Activated CD4-positive, alpha-beta memory T cell treated with anti-CD3 and anti-CD28 coated beads, Interleukin-2, amount 10 ng/mL, durations not matched to agents 7 days and 5 days (primary cell): Measurements from ENCODE around the gene MEIOB. TPM values are rescaled to one million over a fixed set of nuclear protein-coding genes. Genes with fewer than 3 reads are reported as not detected.

Source experiments
- CTCF ChIA-PET: fragments of 350-600 bp; sonication (Branson Sonifier 250); formaldehyde crosslinking; loops from one replicate; lab custom pipeline; 2021; ENCODE audit warnings: antibody characterized with exemption, inconsistent platforms; lab: Charles Lee
- POLR2A ChIA-PET: fragments of 350-600 bp; sonication (Branson Sonifier 250); formaldehyde crosslinking; loops from one replicate; lab custom pipeline; 2021; ENCODE audit warnings: antibody characterized with exemption; lab: Charles Lee
- DNase-seq: peaks from one replicate; pipeline ENCODE4 v3.0.0-alpha.2; 2020
- H3K27ac Mint-ChIP-seq: one replicate; pipeline ENCODE4 v1.8.0; 2021; ENCODE audit warnings: mild to moderate bottlenecking, mixed read lengths
- H3K27me3 Mint-ChIP-seq: one replicate; pipeline ENCODE4 v1.8.0; 2021; ENCODE audit warnings: mixed read lengths
- H3K36me3 Mint-ChIP-seq: one replicate; pipeline ENCODE4 v1.8.0; 2021; ENCODE audit warnings: low read depth, mixed read lengths
- H3K4me1 Mint-ChIP-seq: one replicate; pipeline ENCODE4 v1.8.0; 2021; ENCODE audit warnings: mixed read lengths
- H3K4me3 Mint-ChIP-seq: one replicate; pipeline ENCODE4 v1.8.0; 2021; ENCODE audit warnings: mild to moderate bottlenecking, mixed read lengths
- H3K9me3 Mint-ChIP-seq: one replicate; pipeline ENCODE4 v1.8.0; 2021; ENCODE audit warnings: mixed read lengths
- total RNA-seq, 2 experiments: library from RNA; stranded (reverse); gene quantifications; one replicate each; pipeline ENCODE4 v1.2.3, GENCODE V29; 2021

Gene MEIOB
- total RNA-seq, 2 experiments from 2014 or later, result 0.18 TPM; not detected in 1

GRCh38 chr16:1788095-1788707, 83.8 kb downstream of the MEIOB start:
- H3K4me1 Mint-ChIP-seq, result peaks cover 13% of the 10 kb centered on the region
- H3K36me3 Mint-ChIP-seq, result peaks cover 10% of the 10 kb centered on the region
- H3K27ac Mint-ChIP-seq, result no peak overlapping the region
- H3K27me3 Mint-ChIP-seq, result no peaks in the 10 kb centered on the region
- no peak overlapping the region for H3K4me3 Mint-ChIP-seq
- no peak for DNase-seq
- H3K9me3 Mint-ChIP-seq, result no peaks in the 10 kb centered on the region
- ChIA-PET POLR2A (no interaction called here), CTCF (no interaction called here)

DNA sequence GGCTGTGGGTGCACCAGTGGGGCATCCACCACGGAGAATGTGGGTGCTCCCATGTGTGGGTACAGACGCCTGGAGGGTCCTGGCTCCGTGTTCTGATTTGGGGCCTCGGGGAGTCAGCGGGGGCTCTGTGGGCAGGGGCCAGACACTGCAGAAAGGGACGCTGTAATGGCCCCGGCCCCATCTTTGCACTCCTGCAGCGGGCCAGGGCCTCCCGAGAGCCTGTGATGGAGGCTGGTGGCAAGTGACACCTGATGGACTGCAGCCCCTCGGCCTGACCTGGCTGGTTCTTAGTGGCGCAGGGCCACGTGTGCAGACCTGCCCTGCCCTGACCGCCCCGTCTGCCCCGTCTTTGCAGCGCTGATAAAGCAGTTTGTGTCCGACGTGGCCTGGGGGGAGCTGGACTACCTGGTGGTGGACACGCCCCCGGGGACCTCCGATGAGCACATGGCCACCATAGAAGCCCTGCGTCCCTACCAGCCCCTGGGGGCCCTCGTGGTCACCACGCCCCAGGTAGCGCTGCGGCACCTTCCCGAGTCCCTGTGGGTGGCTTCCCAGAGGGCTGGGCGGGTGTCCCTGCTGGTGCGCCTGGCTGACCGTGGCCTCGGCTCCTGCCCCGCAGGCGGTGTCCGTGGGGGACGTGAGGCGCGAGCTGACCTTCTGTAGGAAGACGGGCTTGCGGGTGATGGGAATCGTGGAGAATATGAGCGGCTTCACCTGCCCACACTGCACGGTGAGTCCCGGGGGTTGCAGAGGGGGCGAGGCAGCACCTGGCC, 84.5 kb downstream of the MEIOB start:
- Mint-ChIP-seq H3K27me3 (no peaks in the 10 kb centered on the region), H3K4me1 (peaks cover 13% of the 10 kb centered on the region), H3K36me3 (peaks cover 10% of the 10 kb centered on the region), H3K4me3 (no peak overlapping the region), H3K9me3 (no peaks in the 10 kb centered on the region), H3K27ac (no peak overlapping the region)
- ChIA-PET POLR2A (no interaction called here), CTCF (no interaction called here)
- DNase-seq, result no peak

GRCh38 chr16:1787056-1787321, 85.0 kb downstream of the MEIOB start:
- DNase-seq, result no peak
- Mint-ChIP-seq H3K4me3 (no peak overlapping the region), H3K4me1 (peaks cover 13% of the 10 kb centered on the region), H3K36me3 (peaks cover 10% of the 10 kb centered on the region), H3K27ac (no peak overlapping the region), H3K27me3 (no peaks in the 10 kb centered on the region), H3K9me3 (no peaks in the 10 kb centered on the region)
- ChIA-PET POLR2A (no interaction called here), CTCF (no interaction called here)

- Mint-ChIP-seq H3K27ac (no peak overlapping the region), H3K4me1 (peaks cover 18% of the 10 kb centered on the region), H3K36me3 (peaks cover 10% of the 10 kb centered on the region), H3K4me3 (no peak overlapping the region), H3K27me3 (no peaks in the 10 kb centered on the region), H3K9me3 (no peaks in the 10 kb centered on the region)
- CTCF ChIA-PET, result no interaction called here
- POLR2A ChIA-PET, result no interaction called here
- no peak for DNase-seq
Measured at GRCh38 chr16:1786242-1787055, 85.5 kb downstream of the MEIOB start.

DNA sequence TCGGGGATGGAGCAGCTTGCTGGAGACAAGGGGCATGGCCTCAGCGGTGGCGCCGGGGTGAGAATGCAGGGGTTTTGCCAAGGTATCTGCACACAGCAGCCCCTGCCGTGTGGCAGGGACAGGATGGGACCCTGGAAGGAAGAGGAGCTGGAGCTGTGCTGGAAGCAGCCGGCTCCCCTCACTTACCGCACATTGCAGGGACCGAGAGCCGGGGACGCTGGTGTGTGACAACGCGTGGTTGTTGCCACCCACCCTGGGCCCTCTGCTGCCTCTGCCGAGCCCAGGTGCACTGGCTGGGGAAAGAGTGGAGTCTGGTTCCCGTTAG, 86.2 kb downstream of the MEIOB start:
- Mint-ChIP-seq H3K36me3 (peaks cover 10% of the 10 kb centered on the region), H3K9me3 (no peaks in the 10 kb centered on the region), H3K4me3 (no peak overlapping the region), H3K27ac (peak overlapping the region; percentile 3), H3K27me3 (no peaks in the 10 kb centered on the region), H3K4me1 (peaks cover 22% of the 10 kb centered on the region)
- DNase-seq, result no peak
- CTCF ChIA-PET, result interaction anchor here (0.5 kb wide), 1 partner anchor 125 kb away, joined by 3 read pairs; no protein-coding TSS in a partner anchor
- POLR2A ChIA-PET, result interaction anchor here (5.1 kb wide), 1 partner anchor 14 kb away, joined by 101 read pairs; the partner anchor contains the start of genes EME2, MRPS34 and NME3

DNA sequence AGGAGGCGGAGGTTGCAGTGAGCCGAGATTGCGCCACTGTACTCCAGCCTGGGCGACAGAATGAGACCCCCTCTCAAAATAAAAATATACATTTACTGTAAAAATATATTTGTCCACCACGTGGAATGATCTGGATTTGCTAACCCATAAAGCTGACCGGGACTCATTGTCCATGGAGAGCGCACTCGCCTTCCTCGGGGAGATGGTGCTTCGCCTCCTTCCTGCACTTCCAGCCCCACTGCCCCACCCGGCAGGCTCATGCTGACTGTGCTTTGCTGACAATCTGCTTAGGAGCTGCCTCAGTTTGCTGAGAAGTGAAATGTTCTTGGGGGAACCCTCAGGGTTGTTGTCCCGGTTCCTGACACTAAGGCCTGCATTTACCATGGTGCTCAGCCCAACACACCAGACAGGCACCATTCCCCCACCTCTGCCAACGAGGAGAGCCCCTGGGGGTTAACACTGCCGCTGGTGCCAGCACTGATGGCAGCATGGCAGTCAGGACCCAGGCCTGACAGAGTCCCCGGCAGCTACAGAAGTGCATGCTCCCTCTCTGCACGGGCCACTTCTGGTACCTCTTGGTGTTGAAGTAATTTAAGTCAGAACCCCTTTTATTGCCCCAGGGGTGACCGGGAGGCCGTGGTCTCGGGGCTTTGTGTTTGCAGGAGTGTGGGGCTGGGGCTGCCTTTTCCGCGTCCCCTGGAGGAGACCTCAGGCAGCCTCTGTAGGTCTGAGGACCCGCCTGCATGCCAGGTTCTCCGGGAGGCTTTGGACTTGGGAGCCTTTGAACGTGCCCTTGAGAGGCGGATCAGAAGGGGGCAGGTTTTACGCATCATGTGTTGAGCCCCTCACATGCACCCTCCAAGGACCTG, 86.8 kb downstream of the MEIOB start:
- Mint-ChIP-seq H3K4me3 (peak overlapping the region; percentile 56), H3K27me3 (no peaks in the 10 kb centered on the region), H3K27ac (peak overlapping the region; percentile 3), H3K4me1 (peaks cover 22% of the 10 kb centered on the region), H3K9me3 (no peaks in the 10 kb centered on the region), H3K36me3 (peaks cover 10% of the 10 kb centered on the region)
- DNase-seq, result no peak
- ChIA-PET POLR2A (interaction anchor here (0.6 to 5.1 kb wide), 3 partner anchors 13 to 311 kb away, joined by 3 to 101 read pairs (median 20); partner anchors contain the start of genes EME2, FAHD1, HAGH and MRPS34), CTCF (interaction anchor here (0.5 kb wide), 1 partner anchor 126 kb away, joined by 3 read pairs; no protein-coding TSS in a partner anchor)

Other genes starting within 250 kb of the MEIOB start
- gene JPT2, start 193.9 kb downstream of the MEIOB start, total RNA-seq, result 10 to 100 TPM; 44.9 to 48.9 TPM
- gene MAPK8IP3, start 166.0 kb downstream of the MEIOB start, total RNA-seq, result 10 to 100 TPM; 93.4 to 96.8 TPM
- gene NME3, start 100.6 kb downstream of the MEIOB start, total RNA-seq, result 10 to 100 TPM; 48.0 to 52.0 TPM
- gene EME2, start 99.4 kb downstream of the MEIOB start, total RNA-seq, result 10 to 100 TPM; 23.5 to 24.7 TPM
- 10 to 100 TPM; 94.9 to 98.3 TPM for gene MRPS34, start 99.0 kb downstream of the MEIOB start, total RNA-seq
- gene SPSB3, start 89.6 kb downstream of the MEIOB start, total RNA-seq, result 10 to 100 TPM; 46.4 to 47.7 TPM
- gene NUBP2, start 89.2 kb downstream of the MEIOB start, total RNA-seq, result 10 to 100 TPM; 40.8 to 43.5 TPM
- gene IGFALS, start 78.5 kb downstream of the MEIOB start, total RNA-seq, result under 1 TPM in 1 of 2 experiments, not detected in 1; 0.23 TPM
- gene HAGH, start 45.3 kb downstream of the MEIOB start, total RNA-seq, result 10 to 100 TPM; 51.3 to 51.8 TPM
- gene FAHD1, start 45.0 kb downstream of the MEIOB start, total RNA-seq, result 1 to 10 TPM; 7.7 to 7.9 TPM
- not detected for gene HS3ST6, start 46.3 kb upstream of the MEIOB start, total RNA-seq
- 10 to 100 TPM; 17.9 TPM for gene MSRB1, start 71.0 kb upstream of the MEIOB start, total RNA-seq
- gene RPL3L, start 82.5 kb upstream of the MEIOB start, total RNA-seq, result not detected
- gene NDUFB10, start 87.4 kb upstream of the MEIOB start, total RNA-seq, result 100 to 1,000 TPM; 131 to 138 TPM
- gene RPS2, start 92.7 kb upstream of the MEIOB start, total RNA-seq, result 1,000 to 10,000 TPM; 2,364 to 2,405 TPM
- gene RNF151, start 94.7 kb upstream of the MEIOB start, total RNA-seq, result not detected
- 10 to 100 TPM; 27.7 to 28.7 TPM for gene TBL3, start 99.9 kb upstream of the MEIOB start, total RNA-seq
- gene NOXO1, start 109.3 kb upstream of the MEIOB start, total RNA-seq, result under 1 TPM in 1 of 2 experiments, not detected in 1; 0.23 TPM
- 10 to 100 TPM; 29.1 to 32.0 TPM for gene GFER, start 112.0 kb upstream of the MEIOB start, total RNA-seq
- 10 to 100 TPM; 12.3 to 12.6 TPM for gene SYNGR3, start 117.8 kb upstream of the MEIOB start, total RNA-seq
- 10 to 100 TPM; 52.1 to 53.6 TPM for gene ZNF598, start 137.7 kb upstream of the MEIOB start, total RNA-seq
- gene NPW, start 147.6 kb upstream of the MEIOB start, total RNA-seq, result under 1 TPM; 0.48 to 0.65 TPM
- under 1 TPM; 0.85 to 0.96 TPM for gene NHERF2, start 154.7 kb upstream of the MEIOB start, total RNA-seq
- 10 to 100 TPM; 22.5 to 24.5 TPM for gene NTHL1, start 175.7 kb upstream of the MEIOB start, total RNA-seq
- gene TSC2, start 175.8 kb upstream of the MEIOB start, total RNA-seq, result 10 to 100 TPM; 88.4 to 90.1 TPM